Activated CD4-positive, alpha-beta T cell treated with anti-CD3 and anti-CD28 coated beads, Interleukin-2, amount 50 U/mL, for 48 hours (primary cell): ENCODE data around the gene WEE1.
A peak's percentile ranks its signal among the peaks of the same experiment; 100 is the strongest.
"Not testable (repeated sequence)": the region's sequence is repeated elsewhere in the genome, so short reads cannot be mapped to it uniquely, and the experiment has no call there.

Source experiments
- DNase-seq, 2 experiments: peaks; one replicate each; pipeline ENCODE4 v3.0.0-alpha.2; 2020

The WEE1 gene

DNA sequence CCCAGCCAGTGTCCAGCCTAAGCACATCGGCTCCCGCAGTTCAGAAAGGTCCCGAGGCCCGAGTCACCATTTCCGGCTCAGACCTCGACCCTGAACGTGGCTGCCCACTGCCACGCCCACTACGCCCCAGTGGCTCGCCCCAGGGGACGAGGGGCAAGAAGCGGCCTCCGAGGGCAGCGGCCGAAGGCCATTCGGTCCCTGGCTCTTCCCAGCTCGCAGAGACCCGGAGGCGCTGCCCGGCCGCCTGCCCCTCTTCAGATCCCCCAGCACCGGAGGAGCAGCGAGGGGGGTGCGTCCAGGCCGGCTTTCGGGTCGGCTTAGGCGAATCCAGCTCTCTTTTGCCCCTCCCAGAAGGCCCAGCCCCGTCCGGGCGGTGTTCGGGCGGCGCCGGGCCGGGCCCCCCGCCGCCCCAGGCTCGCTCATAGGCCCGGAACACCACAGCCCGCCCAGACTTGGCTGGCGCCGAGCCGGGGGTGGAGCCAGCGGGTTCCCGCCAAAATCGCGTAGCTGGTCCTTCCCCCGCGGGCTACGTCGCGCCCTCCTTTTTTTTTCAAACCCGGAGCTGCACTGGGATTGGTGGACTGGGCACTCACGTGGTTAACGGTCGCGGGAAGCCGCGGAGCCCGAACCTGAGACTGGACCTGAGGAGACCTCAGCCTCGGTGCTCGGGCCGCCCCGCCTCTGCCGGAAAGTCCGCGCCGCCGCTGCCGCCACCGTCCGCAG, at the start of gene WEE1:
TSS of gene WEE1 (plus strand) at position 619 of the 723 bp plus-strand sequence. CDS start 264 bp downstream, outside the sequence.
- DNase-seq = peak; percentile 99

DNA sequence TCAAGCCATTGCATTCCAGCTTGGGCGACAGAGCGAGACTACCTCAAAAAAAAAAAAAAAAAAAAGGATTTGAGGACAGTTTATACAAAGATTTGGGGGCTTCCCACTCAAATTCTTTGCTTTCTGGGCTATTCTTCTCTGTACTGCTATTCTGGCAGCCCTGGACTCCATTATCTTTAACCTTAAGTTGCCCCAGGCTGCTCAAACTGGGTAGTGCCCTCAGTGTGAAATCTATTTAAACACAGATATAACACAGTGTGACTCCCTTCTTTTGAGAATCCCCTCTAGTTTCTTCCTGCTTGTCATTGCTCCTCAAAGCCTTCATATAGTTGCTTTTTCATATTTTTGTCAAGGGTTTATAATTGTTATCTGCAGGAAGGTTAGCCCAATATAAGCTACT, 49.5 kb upstream of the WEE1 start:
- DNase-seq = no peak

DNA sequence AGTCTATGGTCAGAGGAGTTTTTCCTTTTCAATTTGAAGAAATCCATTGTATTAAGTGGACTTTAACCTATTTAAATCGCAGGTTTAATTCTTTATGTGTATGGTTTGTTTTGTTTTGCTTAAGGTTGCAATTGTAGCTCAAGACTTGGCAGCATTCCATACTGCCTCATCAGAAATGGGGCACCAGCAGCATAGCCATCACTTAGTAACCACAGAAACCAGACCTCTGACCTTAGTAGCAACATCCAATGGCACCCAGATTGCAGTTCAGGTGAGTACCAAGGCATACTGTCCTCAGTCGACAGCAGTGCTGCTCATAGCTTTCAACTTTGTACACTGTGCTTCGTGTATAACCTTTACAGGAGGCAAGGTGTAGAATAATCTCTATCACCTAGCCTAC, 48.4 kb upstream of the WEE1 start:
- no peak for DNase-seq

DNA sequence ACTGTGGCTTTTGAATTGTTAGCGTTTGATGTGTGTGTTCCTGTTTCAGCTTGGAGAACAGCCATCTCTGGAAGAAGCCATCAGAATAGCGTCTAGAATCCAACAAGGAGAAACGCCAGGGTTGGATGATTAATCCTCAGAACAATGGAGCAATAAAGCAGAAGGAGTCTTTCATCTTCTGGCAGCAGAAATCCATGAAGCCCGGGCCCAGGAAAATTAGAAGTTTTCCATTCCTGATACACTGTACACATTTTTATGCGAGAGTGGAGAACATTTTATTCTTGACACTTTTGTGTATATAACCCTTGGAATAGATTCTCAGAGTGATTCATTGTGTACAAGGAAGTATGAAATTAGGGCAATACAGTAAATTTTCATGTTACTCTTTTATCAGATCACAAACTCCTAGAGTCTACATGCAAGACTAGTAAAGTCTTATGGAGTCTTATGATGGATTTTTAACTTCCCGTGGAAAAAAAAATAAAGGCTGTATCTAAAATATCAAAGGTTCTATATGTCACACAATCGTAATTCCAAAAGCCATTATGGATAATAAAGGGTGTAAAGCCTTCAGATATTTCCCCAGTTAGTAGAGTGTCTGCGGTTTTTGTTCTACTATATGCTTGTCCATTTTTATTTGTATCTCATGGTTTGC, 45.9 kb upstream of the WEE1 start:
- DNase-seq = no peak

DNA sequence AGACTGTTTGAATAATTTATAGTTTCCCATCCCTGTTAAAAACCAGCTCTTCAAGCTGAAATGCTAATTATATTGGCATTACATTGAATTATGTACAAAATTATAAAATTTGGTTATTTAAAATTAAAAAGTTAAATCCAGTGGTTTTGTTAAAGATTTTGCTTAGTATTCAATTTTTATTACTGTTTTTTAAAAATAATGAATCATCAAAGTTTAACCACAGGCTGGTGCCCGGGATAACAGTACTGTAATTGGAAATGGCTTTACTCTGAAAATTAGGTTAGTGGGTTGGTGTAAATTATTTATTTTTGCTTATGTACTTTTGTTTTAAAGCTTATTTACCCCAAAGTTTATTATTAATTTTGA, 45.4 kb upstream of the WEE1 start:
- no peak for DNase-seq

DNA sequence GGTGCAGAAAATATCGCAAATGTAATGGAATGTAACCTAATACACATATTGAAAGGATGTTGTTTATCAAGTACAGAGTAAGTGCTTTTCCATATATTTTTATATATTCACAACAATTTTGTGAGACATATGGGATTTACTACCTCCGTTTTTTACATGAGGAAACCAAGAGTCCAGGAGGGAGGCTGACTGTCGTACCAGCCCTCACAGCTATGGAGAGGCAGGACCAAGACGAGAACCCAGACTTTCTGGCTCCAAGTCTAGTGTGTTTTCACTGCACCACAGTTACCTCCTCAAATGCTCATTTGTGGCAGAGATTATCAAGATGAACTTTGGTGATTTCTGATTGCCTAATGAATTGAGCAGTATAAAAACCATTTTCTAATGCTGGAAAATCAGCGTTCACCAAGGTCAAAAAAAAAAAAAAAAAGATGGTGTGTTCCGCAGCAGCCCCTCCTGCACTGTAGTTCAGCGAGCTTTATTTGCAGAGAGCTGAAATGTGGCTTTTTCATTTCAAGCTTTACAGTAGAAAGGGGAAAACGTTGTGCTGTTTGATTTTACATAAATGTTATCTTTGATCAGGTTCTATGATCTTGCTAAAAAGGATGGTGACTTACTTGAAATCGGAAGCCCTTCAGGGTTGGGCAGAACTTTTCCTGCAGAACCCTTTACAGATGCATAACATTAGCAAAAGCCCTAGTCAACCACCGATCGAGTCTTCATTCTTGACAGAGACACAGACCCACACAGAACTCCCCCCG, 44.7 kb upstream of the WEE1 start:
- DNase-seq = no peak

DNA sequence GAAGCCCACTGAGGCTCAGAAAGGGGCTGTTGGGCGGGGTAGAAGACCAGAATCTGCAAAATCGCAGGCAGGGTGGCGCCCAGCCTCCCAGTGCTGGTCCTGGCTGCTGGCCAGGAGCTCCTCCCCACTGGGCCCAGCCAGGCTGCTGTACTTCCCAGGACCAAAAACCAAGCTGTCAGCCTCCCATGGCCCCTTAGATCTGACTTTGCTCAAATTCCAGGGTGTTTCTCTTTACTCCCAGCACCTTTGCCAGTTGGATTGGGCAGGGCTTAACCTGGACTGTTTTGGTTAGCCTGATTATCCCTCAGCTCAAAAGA, 44.2 kb upstream of the WEE1 start:
- no peak for DNase-seq

DNA sequence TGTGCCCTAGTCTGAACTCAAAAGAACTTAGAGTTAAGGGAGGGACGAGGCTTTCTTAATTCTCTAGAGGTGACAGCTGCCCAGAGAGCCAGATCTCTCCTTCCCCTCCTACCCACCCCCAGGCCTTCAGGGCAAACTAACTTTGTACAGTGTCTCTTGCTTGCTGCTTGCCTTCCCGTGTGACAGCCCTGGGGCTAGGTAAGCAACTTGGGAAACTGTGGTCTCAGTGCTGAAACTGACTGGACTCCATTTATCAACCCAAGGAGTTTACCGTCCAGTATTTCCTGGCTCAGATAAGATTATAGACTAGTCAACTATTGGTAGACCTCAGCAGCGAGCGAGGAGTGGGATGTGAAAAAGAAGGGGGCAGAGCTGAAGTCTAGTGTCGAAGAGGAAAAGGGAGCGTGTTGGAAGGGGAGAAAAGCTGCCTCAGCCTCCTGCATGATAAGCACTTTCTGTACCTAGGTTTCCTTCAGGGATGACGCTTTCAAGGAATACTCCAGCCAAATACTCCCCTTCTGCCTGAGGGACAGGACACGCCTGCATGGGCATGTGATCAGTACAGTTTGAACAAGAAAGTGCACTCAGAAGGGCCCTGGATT, 43.3 kb upstream of the WEE1 start:
- no peak for DNase-seq

DNA sequence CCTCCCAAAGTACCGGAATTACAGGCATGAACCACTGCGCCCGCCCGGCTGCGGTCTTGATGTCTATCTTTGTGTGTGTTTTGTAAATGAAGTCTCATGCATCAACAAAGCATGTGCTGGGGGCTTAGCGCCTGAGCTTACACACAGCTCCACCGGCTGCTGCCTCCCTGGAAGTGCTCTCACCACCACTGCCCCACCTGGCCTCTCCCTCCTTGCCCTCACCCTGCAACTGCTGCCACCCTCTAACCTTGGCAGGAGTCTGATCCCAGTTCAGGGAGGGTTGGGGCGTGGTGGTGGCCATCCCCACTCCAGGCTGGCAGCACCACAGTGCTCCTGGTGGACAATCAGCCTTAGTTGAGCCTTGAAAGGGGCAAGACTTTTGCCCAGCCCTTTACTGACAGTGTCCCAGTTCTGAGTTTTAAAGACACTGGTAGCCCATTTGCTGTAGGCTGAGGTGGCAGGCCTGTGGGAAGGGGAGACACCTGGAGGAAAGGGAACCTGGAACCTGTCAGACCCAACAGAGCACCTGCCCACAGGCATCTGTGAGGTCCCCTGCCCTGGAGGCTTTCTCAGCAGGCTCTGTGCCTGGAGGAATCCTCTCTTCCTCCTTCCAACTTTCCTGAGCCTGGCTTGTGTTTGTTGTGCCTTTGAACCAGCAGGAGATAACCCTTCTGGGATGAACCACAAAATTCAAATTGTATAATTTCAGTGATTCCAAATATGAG, 42.4 kb upstream of the WEE1 start:
- no peak for DNase-seq

DNA sequence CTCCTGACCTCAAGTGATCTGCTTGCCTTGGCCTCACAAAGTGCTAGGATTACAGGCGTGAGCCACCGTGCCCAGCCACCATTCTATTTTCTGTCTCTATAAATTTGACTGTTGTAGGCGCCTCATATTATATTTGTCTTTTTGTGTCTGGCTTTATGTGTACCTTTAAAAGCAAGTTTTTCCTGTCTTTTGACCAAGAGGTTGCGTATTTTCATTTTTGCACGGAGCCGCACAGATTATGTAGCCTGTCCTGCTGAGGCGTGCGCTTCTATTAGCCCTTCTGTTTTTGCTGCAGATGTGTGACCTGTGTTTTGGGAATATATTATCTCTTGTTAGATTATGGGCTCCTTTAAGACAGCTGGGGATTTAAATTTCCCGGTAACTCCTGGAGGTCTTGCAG, 40.4 kb upstream of the WEE1 start:
- no peak for DNase-seq

DNA sequence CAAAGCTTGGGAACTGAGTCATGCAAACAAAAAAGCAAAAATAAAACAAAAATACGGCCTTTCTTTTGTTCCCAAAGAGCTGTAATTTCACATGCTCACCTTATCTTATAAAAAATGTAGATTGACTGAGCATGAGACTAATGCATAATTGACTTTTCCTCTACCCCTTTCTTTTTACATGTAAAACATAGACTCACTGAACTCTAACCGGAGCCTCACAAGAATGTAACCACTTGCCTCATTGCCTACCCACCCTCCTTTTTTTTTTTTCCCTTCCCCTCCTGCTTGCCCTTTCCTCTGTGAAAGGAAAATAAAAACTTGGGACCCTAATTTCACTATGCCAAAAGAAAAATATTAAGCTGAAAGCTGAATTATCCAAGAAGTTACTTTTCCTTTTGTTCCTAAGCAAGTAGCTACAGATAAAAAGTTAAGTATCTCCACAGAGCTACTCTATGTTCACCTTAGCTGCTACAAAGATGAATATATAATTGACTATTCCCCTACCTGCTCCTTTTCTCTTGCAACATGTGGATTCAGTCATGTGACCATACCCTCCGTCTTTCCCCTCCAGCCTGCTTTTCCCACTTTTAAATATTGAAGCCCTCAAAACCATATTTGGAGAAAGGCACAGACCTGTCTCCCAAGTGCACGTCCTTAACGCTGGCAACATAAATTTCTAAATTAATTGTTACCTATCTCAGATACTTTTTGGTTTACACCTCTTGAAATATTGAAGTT, 39.6 kb upstream of the WEE1 start:
- no peak for DNase-seq

DNA sequence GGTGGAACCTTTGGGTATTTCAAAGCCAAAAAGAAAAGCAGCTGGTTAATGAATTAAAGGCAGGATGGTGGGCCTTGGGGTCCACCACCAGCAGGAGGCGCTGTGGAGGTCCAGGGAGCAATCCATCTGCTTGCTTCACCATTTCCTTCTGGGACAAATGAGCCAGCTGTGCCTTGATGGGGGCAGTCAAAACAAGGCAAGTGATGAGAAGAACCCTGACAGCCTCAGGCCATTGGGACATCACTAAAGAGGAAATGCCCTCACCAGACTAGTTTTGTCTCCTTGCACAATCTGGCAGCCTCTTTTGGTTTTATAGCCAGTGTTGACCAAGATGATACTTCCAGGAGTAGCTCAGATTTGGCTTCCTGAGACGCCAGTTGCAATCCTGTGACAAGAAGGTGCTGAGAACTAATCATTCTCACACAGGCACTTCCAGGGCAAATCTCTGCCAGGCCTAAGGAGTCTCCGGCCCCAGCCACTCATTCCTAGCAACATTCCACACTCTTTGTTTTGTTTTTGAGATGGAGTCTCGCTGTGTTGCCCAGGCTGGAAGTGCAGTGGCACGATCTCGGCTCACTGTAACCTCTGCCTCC, 38.2 kb upstream of the WEE1 start:
- peak; percentile 91 for DNase-seq

DNA sequence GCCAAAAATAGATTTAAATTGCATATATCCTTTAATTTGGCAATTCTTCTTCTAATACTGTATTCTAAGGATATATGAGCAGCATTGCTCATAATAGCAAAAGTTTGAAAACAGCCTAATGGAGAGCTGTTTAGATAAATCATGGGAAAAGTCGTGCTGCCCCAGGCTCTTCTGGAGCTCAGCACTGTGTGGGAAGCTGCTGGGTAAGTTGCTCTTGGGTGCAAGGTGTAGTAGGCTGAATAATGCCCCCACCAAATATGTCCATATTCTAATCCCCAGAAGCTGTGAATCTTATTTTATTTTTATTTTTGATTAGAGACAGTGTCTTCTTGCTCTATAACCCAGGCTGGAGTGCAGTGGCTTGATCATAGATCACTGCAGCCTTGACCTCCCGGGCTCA, 34.9 kb upstream of the WEE1 start:
- no peak for DNase-seq

DNA sequence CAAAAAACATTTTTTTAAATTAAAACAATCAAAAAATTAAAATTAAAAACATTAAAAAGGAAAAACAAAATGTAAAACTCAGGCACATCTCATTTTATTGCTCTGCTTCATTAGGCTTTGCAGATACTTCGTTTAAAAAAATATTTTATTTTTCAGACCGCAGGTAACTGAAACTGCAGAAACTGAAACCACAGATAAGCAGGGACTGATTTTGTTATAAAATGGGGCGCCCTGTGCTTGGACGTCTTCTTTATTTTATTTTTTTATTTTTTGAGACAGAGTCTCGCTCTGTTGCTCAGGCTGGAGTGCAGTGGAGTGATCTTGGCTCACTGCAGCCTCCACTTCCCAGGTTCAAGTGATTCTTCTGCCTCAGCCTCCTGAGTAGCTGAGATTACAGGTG, 24.3 kb upstream of the WEE1 start:
- not testable (repeated sequence) for DNase-seq

DNA sequence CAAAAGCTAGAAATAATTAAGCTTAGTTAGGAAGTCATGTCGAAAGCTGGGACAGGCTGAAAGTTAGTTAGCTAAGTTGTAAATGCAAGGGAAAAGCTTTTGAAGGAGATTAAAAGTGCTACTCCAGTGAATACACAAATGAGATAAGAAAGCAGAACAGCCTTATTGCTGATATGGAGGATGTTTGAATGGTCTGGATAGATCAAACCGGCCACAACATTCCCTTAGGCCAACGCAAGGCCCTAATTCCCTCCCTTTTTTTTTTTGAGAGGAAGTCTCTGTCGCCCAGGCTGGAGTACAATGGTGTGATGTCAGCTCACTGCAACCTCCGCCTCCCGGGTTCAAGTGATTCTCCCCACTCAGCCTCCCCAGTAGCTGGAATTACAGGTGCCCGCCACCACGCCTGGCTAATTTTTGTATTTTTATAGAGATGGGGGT, 23.3 kb upstream of the WEE1 start:
- no peak for DNase-seq

DNA sequence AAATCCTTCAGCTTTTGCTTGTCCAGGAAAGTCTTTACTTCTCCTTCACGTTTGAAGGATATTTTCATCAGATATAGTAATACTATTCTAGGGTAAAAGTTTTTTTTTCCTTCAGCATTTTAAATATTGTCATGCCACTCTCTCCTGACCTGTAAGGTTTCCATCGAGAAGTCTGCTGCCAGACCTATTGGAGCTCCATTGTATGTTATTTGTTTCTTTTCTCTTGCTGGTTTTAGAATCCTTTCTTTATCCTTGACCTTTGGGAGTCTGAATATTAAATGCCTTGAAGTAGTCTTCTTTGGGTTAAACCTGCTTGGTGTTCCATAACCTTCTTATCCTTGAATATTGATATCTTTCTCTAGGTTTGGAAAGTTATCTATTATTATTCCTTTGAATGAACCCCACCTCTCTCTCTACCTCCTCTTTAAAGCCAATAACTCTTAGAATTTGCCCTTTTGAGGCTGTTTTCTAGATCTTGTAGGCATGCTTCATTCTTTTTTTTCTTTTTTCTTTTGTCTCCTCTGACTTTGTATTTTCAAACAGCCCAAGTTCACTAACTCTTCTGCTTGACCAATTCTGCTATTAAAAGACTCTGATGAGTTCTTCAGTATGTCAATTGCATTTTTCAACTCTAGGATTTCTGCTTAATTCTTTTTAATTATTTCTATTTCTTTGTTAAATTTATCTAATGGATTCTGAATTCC, 12.0 kb upstream of the WEE1 start:
- no peak for DNase-seq

DNA sequence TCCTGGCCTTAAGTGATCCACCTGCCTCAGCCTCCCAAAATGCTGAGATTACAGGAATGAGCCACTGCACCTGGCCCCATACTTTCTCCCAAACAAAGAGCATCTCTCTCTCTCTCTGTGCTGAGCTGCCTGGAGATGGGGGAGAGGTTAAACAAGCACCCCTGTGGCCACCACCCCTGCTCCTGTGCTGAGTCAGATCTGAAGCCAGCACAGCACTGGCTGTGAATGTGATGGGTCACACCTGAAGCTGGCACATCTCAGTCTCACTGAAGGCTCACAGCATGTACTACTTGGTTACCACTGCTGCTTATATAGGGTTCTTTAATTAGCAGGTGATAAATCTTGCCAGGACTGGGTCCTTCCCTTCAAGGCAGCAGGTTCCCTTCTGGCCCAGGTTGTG, 10.8 kb upstream of the WEE1 start:
- no peak for DNase-seq

DNA sequence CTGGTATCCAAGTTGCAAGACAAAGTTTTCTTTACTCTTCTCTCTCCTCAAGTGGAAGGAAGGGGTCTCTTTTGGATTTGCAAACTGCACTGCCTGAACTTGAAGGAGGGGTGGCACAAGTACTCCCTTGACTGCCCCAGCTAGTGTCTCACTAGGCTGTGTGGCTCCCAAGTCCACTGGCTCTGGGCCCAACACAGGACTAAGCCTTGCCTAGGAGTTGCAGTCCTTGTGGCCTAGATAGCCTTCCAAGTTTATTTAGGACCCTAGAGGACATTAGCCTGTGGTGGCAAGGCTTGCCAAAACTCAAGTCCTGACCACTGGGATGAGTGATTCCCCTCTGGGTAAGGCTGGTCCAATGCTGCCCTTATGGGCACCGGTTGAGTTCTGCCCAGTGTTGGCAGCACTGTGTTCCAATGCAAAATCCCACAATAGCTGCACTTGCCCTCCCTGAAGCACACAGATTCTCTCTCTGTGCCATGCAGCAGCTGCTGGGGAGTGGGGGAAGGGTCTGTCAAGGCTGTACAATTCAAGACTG, 10.2 kb upstream of the WEE1 start:
- no peak for DNase-seq

DNA sequence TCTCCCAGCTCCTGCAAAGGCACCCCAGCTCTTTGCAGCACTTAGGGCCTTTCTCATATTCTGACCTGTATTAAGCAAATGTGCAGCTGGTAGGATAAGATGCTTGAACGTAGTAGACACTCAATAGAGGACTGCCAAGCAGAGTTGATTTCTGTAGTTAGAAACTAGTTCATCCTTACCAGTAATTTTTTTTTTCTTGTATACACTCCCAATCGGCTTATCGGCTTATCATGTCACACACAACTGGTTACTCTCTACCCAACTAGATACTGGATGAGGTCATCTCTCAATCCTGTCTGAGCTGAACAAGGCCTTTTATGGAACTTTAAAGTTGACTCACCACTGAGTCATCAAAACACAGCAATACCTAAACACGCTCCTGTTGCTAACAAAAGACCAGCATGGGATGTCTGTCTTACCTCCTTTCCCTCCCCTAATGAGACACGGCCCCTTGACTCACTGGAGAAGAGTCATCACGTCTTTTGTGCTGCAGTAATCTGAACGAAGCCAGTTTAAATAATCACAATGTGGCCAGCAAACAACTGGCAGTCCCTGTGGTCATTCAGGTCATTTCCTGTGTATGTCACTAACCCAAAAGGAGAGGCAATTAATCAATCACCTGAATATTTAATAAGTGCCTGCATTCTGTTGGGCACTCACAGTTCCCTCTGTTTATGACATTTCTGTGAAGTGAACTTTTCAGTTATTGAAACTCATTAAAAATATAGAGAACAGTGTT, 7.5 kb upstream of the WEE1 start:
- peak; percentile 46 to 67 for DNase-seq

DNA sequence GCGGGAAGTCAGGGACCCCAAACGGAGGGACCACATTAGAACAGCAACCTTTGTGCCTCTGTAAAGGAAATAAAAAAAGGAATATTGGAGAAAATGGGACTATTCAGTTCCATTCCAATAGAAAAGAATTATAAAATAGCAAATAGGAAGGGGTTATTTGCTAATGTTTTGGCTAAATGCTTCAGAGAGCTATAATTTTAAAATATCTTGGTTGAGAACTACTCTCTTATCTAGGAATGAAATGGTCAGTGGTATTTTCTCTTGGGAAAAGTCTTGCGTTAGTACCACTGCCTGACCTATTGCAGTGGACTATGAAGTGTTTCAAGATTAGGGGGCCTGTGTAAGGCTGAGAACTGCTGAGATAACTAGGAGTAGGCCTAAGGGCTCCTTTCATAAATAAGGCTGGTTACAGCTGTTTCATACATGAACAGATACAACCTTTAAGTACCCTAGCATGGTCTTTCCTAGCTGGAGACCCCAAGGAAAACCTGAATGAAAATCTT, 6.9 kb upstream of the WEE1 start:
- DNase-seq = no peak
